Endothelial cell of umbilical vein (primary cell): ENCODE measurements around the gene FOXK1. TPM values are rescaled to one million over a fixed set of nuclear protein-coding genes. Genes with fewer than 3 reads are reported as not detected.

Experiments
- BruUV-seq: library from RNA; stranded (reverse); fragments of 400-500 nt; replicated peaks from 2 replicates; lab custom pipeline; 2021; lab: Mats Ljungman, UMichigan
- CTCF ChIA-PET: fragments of 300-600, 350-600 bp; sonication (Branson Sonifier 250); formaldehyde crosslinking; loops from one replicate; lab custom pipeline; 2021; ENCODE audit warnings: antibody characterized with exemption, inconsistent platforms; lab: Charles Lee
- POLR2A ChIA-PET: fragments of 300-600, 350-600 bp; sonication (Branson Sonifier 250); formaldehyde crosslinking; loops from one replicate; lab custom pipeline; 2021; ENCODE audit warnings: antibody characterized with exemption, inconsistent platforms; lab: Charles Lee
- DNase-seq: peaks from one replicate; pipeline ENCODE4 v3.0.0-alpha.2; 2011; ENCODE audit warnings: low read depth, low spot score
- FAIRE-seq: peaks from 2 replicates; lab custom pipeline; 2011; peaks lifted over from hg19 to GRCh38; lab: Jason Lieb, UNC
- H2AFZ ChIP-seq: 2 replicates; pipeline ENCODE4 v1.6.0; 2012; ENCODE audit warnings: low read depth, low read length, control low read depth, inconsistent platforms
- H3K27ac ChIP-seq: 2 replicates; pipeline ENCODE4 v1.5.1; 2011; ENCODE audit warnings: low read depth, mild to moderate bottlenecking, control low read depth, low read length, moderate library complexity; ENCODE audit not compliant: insufficient read depth
- H3K27me3 ChIP-seq, 2 experiments: 2 replicates each; pipeline versions ENCODE4 v1.6.0 to v1.6.1; 2011; ENCODE audit warnings: low read length in 2 of 2, mixed read lengths in 1 of 2; ENCODE audit not compliant: control insufficient read depth in 2 of 2, insufficient read depth in 2 of 2
- H3K36me3 ChIP-seq, 2 experiments: 2 replicates in 1 of 2; 3 replicates in 1 of 2; pipeline ENCODE4 v1.5.1; 2011; ENCODE audit warnings: low read length in 2 of 2, mild to moderate bottlenecking in 1 of 2, moderate library complexity in 1 of 2; ENCODE audit not compliant: control insufficient read depth in 2 of 2, insufficient read depth in 2 of 2; ENCODE audit errors: extremely low read depth in 1 of 2
- H3K4me1 ChIP-seq: 3 replicates; pipeline ENCODE4 v1.5.1; 2011; ENCODE audit warnings: mild to moderate bottlenecking, low read length; ENCODE audit not compliant: control insufficient read depth, insufficient read depth; ENCODE audit errors: extremely low read depth
- H3K4me2 ChIP-seq: 2 replicates; pipeline ENCODE4 v1.6.1; 2011; ENCODE audit warnings: low read length, control low read depth, mixed read lengths; ENCODE audit not compliant: insufficient read depth
- H3K4me3 ChIP-seq, 3 experiments: fragments of 200-600 bp in 1 of 3; sonication (generic), shearing (Covaris generic) in 1 of 3; replicated peaks in 1 of 3; 2 replicates each; pipeline ENCODE4 v1.5.1; 2011 to 2016; ENCODE audit warnings: control low read depth in 3 of 3, low read length in 3 of 3, mild to moderate bottlenecking in 2 of 3, inconsistent platforms in 1 of 3, low read depth in 1 of 3, moderate library complexity in 1 of 3; ENCODE audit not compliant: insufficient read depth in 1 of 3
- H3K79me2 ChIP-seq: 2 replicates; pipeline ENCODE4 v1.6.0; 2012; ENCODE audit warnings: low read length, inconsistent platforms; ENCODE audit not compliant: control insufficient read depth, insufficient read depth
- H3K9ac ChIP-seq: replicated peaks from 2 replicates; pipeline ENCODE3; 2011; ENCODE audit warnings: low read length, control low read depth; ENCODE audit not compliant: insufficient read depth; ENCODE audit errors: extremely low read depth
- H3K9me1 ChIP-seq: replicated peaks from 3 replicates; pipeline ENCODE4 v1.6.0; 2011; ENCODE audit warnings: mild to moderate bottlenecking, low read length; ENCODE audit not compliant: control insufficient read depth, insufficient read depth; ENCODE audit errors: extremely low read depth
- H3K9me3 ChIP-seq: replicated peaks from 2 replicates; pipeline ENCODE4 v1.5.1; 2012; ENCODE audit warnings: low read length, inconsistent platforms; ENCODE audit not compliant: control insufficient read depth, insufficient read depth
- H4K20me1 ChIP-seq: replicated peaks from 2 replicates; pipeline ENCODE3; 2011; ENCODE audit warnings: mild to moderate bottlenecking, low read length; ENCODE audit not compliant: control insufficient read depth, insufficient read depth; ENCODE audit errors: extremely low read depth
- EZH2 ChIP-seq: IDR thresholded peaks from 2 replicates; pipeline ENCODE4 v1.6.1; 2012; ENCODE audit warnings: borderline replicate concordance, low read depth, mild to moderate bottlenecking, moderate library complexity, low read length, inconsistent platforms; ENCODE audit not compliant: severe bottlenecking
- FOS ChIP-seq: IDR thresholded peaks from 2 replicates; pipeline ENCODE4 v1.6.1; 2011; ENCODE audit warnings: mild to moderate bottlenecking, low read length, moderate library complexity, borderline replicate concordance; ENCODE audit not compliant: insufficient read depth
- GATA2 ChIP-seq: IDR thresholded peaks from 2 replicates; pipeline ENCODE4 v1.7.0; 2011; ENCODE audit warnings: low read depth, mild to moderate bottlenecking, moderate library complexity, mixed read lengths, low read length; ENCODE audit not compliant: insufficient read length, insufficient read depth
- JUN ChIP-seq: IDR thresholded peaks from 2 replicates; pipeline ENCODE4 v1.6.1; 2011; ENCODE audit warnings: borderline replicate concordance, low read depth; ENCODE audit not compliant: insufficient read length, insufficient read depth
- MYC ChIP-seq: IDR thresholded peaks from one replicate; pipeline ENCODE4 v1.6.1; 2011; ENCODE audit warnings: mild to moderate bottlenecking, low read depth, low read length
- POLR2A ChIP-seq: IDR thresholded peaks from 2 replicates; pipeline ENCODE4 v1.6.1; 2012; ENCODE audit warnings: low read depth, mild to moderate bottlenecking, control low read depth, low read length
- POLR2AphosphoS5 ChIP-seq: IDR thresholded peaks from 2 replicates; pipeline ENCODE4 v1.6.1; 2012; ENCODE audit warnings: low read depth, mild to moderate bottlenecking, control low read depth, low read length, moderate library complexity; ENCODE audit not compliant: insufficient read depth
- dilution Hi-C: fragments of 300-500 bp; cut with MboI; formaldehyde crosslinking; loops from one replicate; pipeline ENCODE4 v1.15.0; 2019; ENCODE audit warnings: low sequenced_read_pairs; ENCODE audit not compliant: extremely low pct_ligation_motif_present
- intact Hi-C: fragments of 100-400 bp; cut with micrococcal nuclease; formaldehyde crosslinking; loops from one replicate; pipeline ENCODE4 v1.10.0; 2022
- polyA plus RNA-seq, 4 experiments: library from polyadenylated mRNA; depleted of rRNA in 3 of 4; stranded (reverse) in 3 of 4; unstranded in 1 of 4; fragments of >200 nt; gene quantifications; 2 replicates each; pipeline versions ENCODE4 v1.2.1 to v1.2.3, GENCODE V29; 2011 to 2012; ENCODE audit warnings: missing spikeins in 1 of 4
- total RNA-seq: library from RNA; stranded (reverse); gene quantifications from 2 replicates; pipeline ENCODE4 v1.2.3, GENCODE V29; 2021
- TF ChIP-seq, protein P1 (sequence below): IDR thresholded peaks from 2 replicates; pipeline ENCODE4 v1.6.1; 2011; ENCODE audit not compliant: insufficient read depth, insufficient read length
- TF ChIP-seq, protein P2 (sequence below), 2 donors: IDR thresholded peaks; 1 replicate in 1 of 2; 2 replicates in 1 of 2; pipeline ENCODE4 v1.5.1; 2011; ENCODE audit warnings: low read length in 2 of 2, mild to moderate bottlenecking in 2 of 2, moderate library complexity in 2 of 2, control low read depth in 1 of 2, inconsistent platforms in 1 of 2, low read depth in 1 of 2; ENCODE audit not compliant: insufficient read depth in 1 of 2; ENCODE audit errors: extremely low read depth in 1 of 2

FOXK1 gene
- total and polyA plus RNA-seq, 2 donors (not counting 3 experiments of a cell fraction or from before 2014, with no cell fraction given), result 8.0 to 52.1 TPM

DNA sequence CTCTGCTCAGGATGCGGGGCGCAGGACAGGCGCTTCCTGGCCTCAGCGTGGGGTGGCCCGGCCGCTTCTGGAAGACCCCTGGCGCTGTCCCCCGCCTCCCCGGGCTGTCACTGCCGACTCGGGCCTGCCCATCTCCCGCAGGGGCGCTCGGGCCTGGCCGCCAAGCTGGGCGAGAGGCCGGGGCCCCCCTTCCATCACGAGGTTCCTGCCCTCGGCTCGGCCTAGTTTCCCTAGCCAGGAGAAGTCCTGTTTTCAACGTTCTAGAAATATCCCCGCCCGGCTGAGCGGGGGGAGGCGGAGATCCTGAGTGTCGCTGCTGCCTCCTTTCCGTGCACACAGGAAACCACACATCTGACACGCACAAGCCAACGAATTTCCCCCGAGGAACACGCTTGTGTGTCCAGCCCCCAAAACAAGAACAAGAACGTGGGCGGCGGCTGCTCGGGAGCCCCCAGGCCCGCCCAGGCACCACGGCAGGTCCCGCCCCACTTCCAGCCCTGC lies 127.0 kb downstream of the FOXK1 start:
- Histone ChIP-seq H3K27me3 (no peaks in the 10 kb centered on the region), H3K9me1 (no peaks in the 10 kb centered on the region), H3K79me2 (no peaks in the 10 kb centered on the region), H4K20me1 (no peaks in the 10 kb centered on the region), H3K4me1 (no peaks in the 10 kb centered on the region), H3K36me3 (no peaks in the 10 kb centered on the region), H3K27ac (no peak overlapping the region), H3K4me3 (no peak overlapping the region), H3K9me3 (no peaks in the 10 kb centered on the region), H3K9ac (no peak overlapping the region), H3K4me2 (no peak overlapping the region), H2AFZ (no peak overlapping the region)
- DNase-seq, result no peak
- BruUV-seq, result no TSS peak
- CTCF ChIA-PET, result interaction anchor here (1.1 kb wide), 1 partner anchor 8 kb away, joined by 4 read pairs; no protein-coding TSS in a partner anchor
- dilution Hi-C loops, result no loop called here
- POLR2A ChIA-PET, result no interaction called here
- TF ChIP-seq EZH2 (no peak), MYC (no peak), JUN (no peak), POLR2A (no peak), FOS (no peak), GATA2 (no peak), POLR2AphosphoS5 (no peak)
- TF ChIP-seq, protein P1, sequence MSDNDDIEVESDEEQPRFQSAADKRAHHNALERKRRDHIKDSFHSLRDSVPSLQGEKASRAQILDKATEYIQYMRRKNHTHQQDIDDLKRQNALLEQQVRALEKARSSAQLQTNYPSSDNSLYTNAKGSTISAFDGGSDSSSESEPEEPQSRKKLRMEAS, result no peak
- TF ChIP-seq, protein P2, sequence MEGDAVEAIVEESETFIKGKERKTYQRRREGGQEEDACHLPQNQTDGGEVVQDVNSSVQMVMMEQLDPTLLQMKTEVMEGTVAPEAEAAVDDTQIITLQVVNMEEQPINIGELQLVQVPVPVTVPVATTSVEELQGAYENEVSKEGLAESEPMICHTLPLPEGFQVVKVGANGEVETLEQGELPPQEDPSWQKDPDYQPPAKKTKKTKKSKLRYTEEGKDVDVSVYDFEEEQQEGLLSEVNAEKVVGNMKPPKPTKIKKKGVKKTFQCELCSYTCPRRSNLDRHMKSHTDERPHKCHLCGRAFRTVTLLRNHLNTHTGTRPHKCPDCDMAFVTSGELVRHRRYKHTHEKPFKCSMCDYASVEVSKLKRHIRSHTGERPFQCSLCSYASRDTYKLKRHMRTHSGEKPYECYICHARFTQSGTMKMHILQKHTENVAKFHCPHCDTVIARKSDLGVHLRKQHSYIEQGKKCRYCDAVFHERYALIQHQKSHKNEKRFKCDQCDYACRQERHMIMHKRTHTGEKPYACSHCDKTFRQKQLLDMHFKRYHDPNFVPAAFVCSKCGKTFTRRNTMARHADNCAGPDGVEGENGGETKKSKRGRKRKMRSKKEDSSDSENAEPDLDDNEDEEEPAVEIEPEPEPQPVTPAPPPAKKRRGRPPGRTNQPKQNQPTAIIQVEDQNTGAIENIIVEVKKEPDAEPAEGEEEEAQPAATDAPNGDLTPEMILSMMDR (IDR thresholded peaks at IDR 0.05; ENCODE audit: extremely low read depth in 1 of 2, insufficient read depth in 1 of 2, low read depth in 1 of 2, low read length in 2 of 2), result no peak
- no peak for FAIRE-seq
- intact Hi-C loops, result no loop called here
